DOHH2 (cell line): ENCODE results near the gene GPSM1.

Source experiments
- CTCF ChIP-seq: fragments of 200-600 bp; sonication (generic); IDR thresholded peaks from one replicate; pipeline ENCODE4 v1.5.1; 2014; ENCODE audit warnings: antibody characterized with exemption, mild to moderate bottlenecking, low read depth, low read length; ENCODE audit not compliant: poor library complexity, severe bottlenecking
- EZH2phosphoT487 ChIP-seq: fragments of 200-600 bp; sonication (generic); IDR thresholded peaks from 2 replicates; pipeline ENCODE4 v1.6.1; 2017; ENCODE audit warnings: borderline replicate concordance, mild to moderate bottlenecking, antibody characterized with exemption, low read length, moderate library complexity, mixed read lengths

GRCh38 chr9:136343884-136344269, 16.5 kb downstream of the GPSM1 start:
- no peak for TF ChIP-seq CTCF
- TF ChIP-seq EZH2phosphoT487: no peak
